HG03354 (cell line): ENCODE data around the gene DRD2.
"Not testable (repeated sequence)": the region's sequence is repeated elsewhere in the genome, so short reads cannot be mapped to it uniquely, and the experiment has no call there.

Source experiments
- ATAC-seq: cut with Tn5 transposase; IDR thresholded peaks from one replicate; pipeline ENCODE4 v1.9.1; 2021; ENCODE audit warnings: mild to moderate bottlenecking; ENCODE audit not compliant: unreplicated experiment, poor library complexity, severe bottlenecking

The DRD2 gene

DNA sequence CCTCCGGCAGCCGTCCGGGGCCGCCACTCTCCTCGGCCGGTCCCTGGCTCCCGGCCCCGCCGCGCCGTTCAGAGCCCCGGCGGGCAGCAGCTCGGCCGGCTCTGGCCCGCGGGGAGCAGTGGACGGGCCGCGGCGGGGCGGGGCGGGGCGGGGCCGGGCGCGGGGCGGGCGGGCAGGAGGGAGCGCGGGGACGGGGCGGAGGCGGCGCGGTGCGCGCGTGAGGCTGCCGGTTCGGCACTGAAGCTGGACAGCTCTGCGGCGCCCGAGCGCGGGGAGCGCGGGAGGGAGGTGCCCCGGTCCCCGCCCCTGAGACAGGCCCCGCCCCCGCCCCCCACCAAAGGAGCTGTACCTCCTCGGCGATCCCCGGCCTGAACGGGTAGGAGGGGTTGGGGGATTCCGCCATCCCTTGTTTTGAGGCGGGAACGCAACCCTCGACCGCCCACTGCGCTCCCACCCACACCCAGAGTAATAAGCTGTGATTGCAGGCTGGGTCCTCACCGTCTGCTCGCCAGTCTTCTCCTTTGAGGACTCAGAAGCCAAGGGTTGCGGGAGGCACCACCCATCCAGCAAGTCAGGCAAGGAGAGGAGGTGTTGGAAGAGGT, at the start of gene DRD2:
Gene DRD2 (minus strand): TSS at position 239 of the 602 bp plus-strand sequence. CDS start 50,747 bp downstream, outside the sequence.
- no peak for ATAC-seq

GRCh38 chr11:113523906-113524305, 48.7 kb upstream of the DRD2 start:
- not testable (repeated sequence) for ATAC-seq

DNA sequence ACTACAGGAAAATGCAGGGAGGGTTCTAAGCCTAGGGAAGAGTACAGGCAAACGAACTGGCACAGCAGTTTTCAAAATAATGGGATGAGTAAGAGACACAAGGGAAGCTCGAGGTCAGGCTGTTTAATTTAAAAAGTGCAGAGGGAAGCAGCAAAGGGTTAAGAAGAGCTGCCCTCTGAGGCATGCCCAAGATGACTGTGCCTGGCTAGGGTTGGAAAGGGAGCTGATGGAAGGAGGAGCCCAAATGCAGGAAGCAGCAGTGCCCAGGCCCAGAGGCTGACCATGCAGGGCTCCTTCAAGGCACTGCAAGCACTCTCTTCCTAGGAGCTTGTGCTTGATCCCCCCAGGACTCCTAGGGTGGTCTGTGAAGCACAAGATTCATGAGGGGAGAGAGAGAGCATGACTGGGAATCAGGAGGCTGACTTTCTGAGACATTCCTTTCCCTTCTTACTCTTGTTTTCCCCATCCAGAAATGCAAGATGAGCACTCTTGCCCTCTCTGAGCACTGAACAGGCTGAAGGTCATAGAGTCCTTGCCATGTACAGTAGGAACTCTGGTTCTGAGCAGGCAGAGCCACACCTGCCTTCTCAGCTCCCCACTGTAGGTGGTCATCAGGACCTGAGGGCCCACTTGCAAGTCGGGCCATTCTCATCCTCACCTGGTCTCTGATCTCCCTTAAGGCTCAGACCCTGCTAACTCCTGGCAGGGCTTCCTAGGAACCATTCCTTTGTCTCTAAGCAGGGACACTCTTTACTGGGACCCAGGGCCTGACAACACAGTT, 46.7 kb upstream of the DRD2 start:
- no peak for ATAC-seq

DNA sequence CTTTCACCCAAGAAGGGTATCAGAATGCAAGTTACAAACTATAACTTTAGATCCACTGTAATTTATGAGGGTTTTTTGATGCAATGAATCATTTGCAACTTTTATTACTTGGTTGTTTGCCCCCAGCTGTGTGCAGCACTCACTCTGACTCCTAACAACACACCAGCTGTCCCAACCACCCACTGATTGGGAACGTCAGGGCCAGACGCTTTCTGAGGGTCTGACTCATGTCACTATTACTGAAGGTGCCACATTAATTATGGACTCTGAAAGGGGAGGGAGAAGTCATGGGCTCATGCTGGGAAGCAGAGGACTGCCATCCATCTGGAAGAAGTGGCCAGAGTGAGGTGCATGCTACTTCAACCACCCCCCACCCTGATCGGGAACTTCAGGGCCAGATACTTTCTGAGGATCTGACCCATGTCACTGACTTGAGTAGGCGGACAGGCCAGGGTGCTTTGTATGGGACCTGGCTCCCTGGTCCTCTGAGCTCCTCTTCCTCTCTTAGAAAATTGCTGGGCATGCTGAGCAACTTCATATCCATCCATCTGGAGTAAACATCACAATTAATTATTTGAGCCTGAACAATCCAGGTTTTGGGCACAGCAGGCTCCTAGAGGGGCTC, 44.9 kb upstream of the DRD2 start:
- no peak for ATAC-seq

GRCh38 chr11:113518716-113519495, 43.7 kb upstream of the DRD2 start:
- no peak for ATAC-seq

DNA sequence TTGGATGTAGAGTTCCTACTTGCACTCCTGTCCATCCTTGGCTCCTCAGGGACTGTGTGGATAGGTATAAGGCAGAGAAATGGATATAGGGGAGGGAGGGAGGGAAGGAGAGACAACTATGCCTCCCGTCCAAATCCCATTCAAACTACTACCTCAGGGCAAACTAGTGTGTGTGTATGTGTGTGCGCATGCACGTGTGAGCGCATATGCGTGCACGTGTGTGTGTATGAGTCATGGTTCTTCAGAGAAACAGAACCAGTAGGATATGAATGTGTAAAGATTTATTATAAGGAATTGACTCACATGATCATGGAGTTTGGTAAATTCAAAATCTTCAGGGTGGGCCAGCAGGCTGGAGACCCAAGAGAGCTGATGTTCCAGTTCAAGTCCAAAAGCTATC, 42.2 kb upstream of the DRD2 start:
- ATAC-seq = no peak

GRCh38 chr11:113514856-113515255, 39.7 kb upstream of the DRD2 start:
- ATAC-seq = no peak

- ATAC-seq = no peak
Measured at GRCh38 chr11:113507341-113507740, 32.1 kb upstream of the DRD2 start.

GRCh38 chr11:113506893-113507292, 31.7 kb upstream of the DRD2 start:
- ATAC-seq = no peak

- no peak for ATAC-seq
Measured at GRCh38 chr11:113506461-113506860, 31.3 kb upstream of the DRD2 start.

GRCh38 chr11:113505541-113506375, 30.6 kb upstream of the DRD2 start:
- ATAC-seq = no peak

DNA sequence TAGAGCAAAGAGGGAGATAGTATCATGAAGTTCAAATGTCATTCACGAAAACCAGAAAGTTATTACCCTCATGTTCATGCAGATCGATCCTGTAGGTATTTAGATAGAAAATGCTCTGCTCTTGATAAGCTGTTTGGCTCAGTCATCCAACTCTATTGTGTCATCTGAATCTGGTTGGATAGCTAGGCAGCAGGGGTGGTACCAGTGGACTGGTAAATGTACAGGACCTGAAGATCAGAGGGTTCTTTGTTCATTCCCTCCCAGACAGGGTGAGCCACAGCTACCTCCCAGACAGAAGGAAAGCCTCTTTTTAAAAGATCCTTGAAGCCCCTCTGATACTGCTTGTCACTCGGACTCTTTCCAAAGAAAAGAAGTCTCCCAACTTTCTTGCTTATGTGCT, 29.8 kb upstream of the DRD2 start:
- no peak for ATAC-seq

GRCh38 chr11:113504586-113504985, 29.4 kb upstream of the DRD2 start:
- ATAC-seq = no peak

DNA sequence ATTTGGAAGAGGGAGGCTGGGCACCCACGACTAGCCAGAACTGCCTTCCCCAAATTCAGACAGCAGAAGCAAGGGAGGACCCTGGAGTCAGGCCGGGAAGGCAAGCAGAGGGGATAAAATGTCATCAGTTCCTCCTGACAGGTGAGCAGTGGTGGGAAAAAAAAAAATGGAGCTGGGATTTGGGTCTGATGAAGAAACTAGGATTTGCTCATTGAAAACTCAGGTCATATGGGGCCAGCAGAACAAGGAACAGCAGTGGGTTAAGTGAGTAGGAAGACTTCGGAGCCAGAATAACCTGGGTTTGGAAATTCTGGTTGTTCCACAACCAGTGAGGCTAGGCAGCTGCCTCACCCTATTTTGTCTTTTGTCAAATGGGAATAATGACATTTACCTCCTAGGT, 28.9 kb upstream of the DRD2 start:
- ATAC-seq = no peak

- ATAC-seq = no peak
Measured at GRCh38 chr11:113497066-113497910, 22.1 kb upstream of the DRD2 start.

GRCh38 chr11:113496026-113496651, 20.9 kb upstream of the DRD2 start:
- ATAC-seq = no peak

GRCh38 chr11:113494021-113494420, 18.8 kb upstream of the DRD2 start:
- ATAC-seq = no peak

DNA sequence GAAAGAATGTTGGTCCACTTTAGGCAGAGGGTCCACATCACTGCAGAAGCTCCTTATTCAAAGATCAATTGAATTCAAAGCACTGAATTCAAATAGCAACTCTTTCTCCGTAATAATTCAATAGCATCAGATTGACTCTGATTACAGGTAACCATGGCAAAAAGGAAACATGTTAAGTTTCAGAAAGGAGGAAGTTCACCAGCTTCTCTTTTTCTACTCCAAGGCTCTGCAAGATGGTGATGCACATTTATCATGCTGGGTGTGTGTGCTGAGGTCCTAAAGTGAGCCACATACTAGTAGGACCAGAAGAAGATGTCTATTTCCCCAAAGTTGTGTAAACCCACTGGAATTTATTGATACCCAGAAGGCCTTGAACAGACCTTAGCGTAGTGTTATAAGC, 18.0 kb upstream of the DRD2 start:
- no peak for ATAC-seq
